HG02884 (cell line): ENCODE measurements around the gene SNAP91.
"Not testable (repeated sequence)": the region's sequence is repeated elsewhere in the genome, so short reads cannot be mapped to it uniquely, and the experiment has no call there.

ENCODE experiments used
- ATAC-seq: cut with Tn5 transposase; IDR thresholded peaks from one replicate; pipeline ENCODE4 v1.9.1; 2021; ENCODE audit warnings: mild to moderate bottlenecking, moderate library complexity; ENCODE audit not compliant: unreplicated experiment

Gene SNAP91

GRCh38 chr6:83550482-83550881, 158.4 kb downstream of the SNAP91 start:
- ATAC-seq: not testable (repeated sequence)

- ATAC-seq: no peak
Measured at GRCh38 chr6:83546636-83547035, 162.3 kb downstream of the SNAP91 start.

- ATAC-seq: no peak
Measured at GRCh38 chr6:83539678-83540077, 169.2 kb downstream of the SNAP91 start.

- no peak for ATAC-seq
Measured at GRCh38 chr6:83536647-83537589, 172.0 kb downstream of the SNAP91 start.

DNA sequence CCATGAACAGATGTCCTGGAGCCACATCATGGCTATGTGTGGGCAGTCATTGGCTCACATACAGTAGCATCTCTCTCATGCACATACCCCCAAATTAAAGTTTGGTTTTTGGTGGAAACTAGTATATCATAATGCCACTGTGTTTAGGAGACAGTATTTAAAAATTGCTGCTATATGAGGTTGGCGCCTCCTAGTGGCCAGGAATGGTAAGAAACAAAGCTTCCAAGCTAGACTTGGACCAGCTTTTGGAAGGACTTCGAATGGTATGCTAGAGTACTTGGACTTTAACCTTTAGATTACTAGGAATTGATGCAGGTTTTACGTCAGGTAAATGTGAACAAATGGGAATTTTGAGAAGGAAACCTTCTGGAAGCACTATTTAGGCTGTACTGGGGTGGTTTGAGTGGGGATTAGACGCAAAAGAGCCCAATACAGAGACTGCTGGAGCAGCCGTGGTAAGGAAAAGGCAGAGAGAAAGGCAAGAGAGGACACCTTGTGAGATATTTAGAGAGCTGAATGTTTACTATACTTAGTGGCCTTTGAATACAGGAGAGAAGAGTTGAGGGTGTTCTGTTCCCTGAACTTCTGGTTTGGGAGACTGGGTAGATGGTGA, 172.8 kb downstream of the SNAP91 start:
- ATAC-seq: peak; percentile 77

- no peak for ATAC-seq
Measured at GRCh38 chr6:83518816-83519480, 190.0 kb downstream of the SNAP91 start.

- no peak for ATAC-seq
Measured at GRCh38 chr6:83517500-83517899, 191.4 kb downstream of the SNAP91 start.

DNA sequence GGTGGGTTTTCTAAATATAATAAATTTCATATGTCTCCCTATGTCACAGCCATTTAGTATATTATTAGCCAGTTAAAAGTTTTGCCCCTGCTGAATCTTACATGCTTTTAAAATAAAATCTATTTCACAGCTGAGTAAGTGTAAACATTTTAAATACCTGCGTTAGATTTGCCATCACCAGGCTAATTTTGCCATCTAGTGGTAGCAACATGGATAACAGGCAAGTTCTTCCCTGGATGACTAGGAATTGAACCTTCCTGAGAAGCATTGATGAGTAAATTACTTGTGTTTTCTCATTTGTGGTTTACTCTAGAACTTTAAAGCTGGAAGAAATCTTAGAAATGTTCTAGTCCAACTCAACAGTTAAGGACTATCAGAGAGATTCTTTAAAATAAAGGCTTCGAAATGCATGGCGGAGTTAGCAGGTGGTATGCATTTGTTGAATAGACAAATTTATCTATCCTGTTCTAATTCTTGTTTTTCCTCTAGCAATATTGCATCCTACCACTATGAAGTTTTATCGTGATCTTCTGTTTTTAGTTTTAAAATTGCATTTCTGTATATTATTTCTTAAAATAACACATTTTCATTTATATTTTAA, 193.9 kb downstream of the SNAP91 start:
- ATAC-seq: peak; percentile 41

- ATAC-seq: no peak
Measured at GRCh38 chr6:83514466-83514865, 194.4 kb downstream of the SNAP91 start.

DNA sequence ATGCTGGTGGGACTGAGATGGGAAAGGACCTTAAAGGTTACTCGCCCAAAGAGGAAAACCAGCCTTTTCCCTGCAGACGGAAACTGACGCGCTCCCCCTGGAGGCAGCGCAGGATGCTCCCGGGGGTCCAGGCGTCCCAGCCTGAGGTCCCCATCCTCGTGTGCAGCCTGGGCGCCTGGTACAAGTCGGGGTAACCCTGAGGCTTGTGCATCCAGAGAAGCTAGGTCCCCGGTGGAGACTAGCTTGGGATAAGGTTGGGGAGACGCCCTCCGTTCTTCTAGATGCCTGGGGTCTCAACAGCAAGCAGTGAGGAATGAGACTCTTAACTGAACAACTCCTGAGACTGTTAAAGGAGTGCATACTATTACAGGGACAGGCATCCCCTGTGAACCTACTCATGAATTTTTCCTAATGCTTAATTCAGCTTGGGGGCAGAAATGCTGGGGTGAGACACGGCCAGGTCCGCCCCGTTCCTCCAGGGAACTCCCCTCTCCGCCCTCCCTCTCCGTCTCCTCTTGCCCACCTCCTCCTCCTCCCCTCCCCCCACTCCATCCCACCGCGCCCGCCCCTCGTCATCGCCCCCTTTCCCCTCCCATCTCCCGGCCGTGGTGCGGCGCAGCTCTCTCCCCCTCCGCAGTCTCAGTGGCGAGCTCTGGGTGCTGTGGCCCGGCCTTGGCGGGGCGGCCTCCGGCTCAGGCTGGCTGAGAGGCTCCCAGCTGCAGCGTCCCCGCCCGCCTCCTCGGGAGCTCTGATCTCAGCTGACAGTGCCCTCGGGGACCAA, 196.8 kb downstream of the SNAP91 start, which contains the start of gene PRSS35:
Gene PRSS35, plus strand, starts transcription at position 634 of the 781 bp plus-strand sequence. CDS start 10,908 bp downstream, outside the sequence.
- no peak for ATAC-seq

DNA sequence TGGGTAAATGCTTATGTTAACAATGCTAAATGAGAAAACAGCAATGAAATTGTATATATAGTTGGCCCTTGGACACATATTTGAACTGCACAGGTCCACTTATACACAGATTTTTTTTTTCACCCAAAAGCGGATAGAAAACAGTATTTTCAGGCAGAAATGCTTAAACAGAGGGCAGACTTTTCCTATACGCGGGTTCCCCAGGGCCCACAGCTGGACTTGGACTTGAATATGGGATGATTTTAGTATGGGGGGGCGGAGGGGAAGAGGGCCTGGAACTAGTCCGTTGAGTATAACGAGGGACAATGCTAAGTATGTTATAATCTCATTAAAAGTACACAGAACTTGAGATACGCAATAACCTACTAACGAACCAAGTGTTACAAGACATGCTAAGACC, 197.6 kb downstream of the SNAP91 start:
- ATAC-seq: no peak

DNA sequence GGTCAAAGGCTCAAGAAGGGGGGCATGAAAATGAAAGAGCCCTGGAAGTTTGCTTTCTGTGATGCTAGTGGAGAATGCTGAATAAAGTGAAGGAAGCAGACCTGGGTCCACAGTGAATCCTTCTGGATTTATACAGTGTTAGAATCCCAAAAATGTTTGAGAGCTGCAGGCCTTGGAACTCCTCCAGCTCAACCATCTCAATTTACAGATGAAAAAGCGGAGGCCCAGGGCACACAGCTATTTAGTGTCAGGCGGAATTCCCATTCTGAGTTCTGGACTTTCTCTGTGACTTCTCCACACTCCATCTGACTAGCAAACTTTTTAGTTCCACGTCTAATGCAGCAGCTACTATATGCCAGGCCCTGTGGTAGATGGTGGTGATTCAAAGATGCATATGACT, 198.1 kb downstream of the SNAP91 start:
- ATAC-seq: no peak

GRCh38 chr6:83509441-83509840, 199.5 kb downstream of the SNAP91 start:
- ATAC-seq: no peak

- no peak for ATAC-seq
Measured at GRCh38 chr6:83505356-83505755, 203.5 kb downstream of the SNAP91 start.
